ENCODE measurements around the gene BTBD2. TPM values are rescaled to one million over a fixed set of nuclear protein-coding genes. Genes with fewer than 3 reads are reported as not detected.

Gene BTBD2
- total RNA-seq, 5 donors from 2014 or later (not counting 1 experiment from before 2014, with no cell fraction given) = 52.2 to 79.8 (median 73.6) TPM

GRCh38 chr19:2056837-2057192, 41.3 kb upstream of the BTBD2 start:
- Histone ChIP-seq H3K27ac (ENCODE audit: low read length) (peak overlapping the region; percentile 63), H3K4me3 (ENCODE audit: control insufficient read depth in 1 of 2, extremely low read depth in 1 of 2, low read length in 1 of 2) (peak overlapping the region in 1 of 2 donors; percentile 19), H3K4me1 (ENCODE audit: control insufficient read depth in 1 of 2, extremely low read depth in 1 of 2, insufficient read depth in 2 of 2, low read length in 2 of 2) (peaks cover 51 to 89% of the 10 kb centered on the region in 2 experiments), H3K9me3 (no peaks in the 10 kb centered on the region), H3K27me3 (replicated peaks in 1 of 2; ENCODE audit: control insufficient read depth in 2 of 2, extremely low read depth in 1 of 2, insufficient read depth in 2 of 2, low read length in 1 of 2) (no peaks in the 10 kb centered on the region), H3K36me3 (ENCODE audit: control insufficient read depth in 2 of 2, extremely low read depth in 1 of 2, insufficient read depth in 1 of 2, low read length in 1 of 2) (no peaks in the 10 kb centered on the region)
- H3K4me3 Mint-ChIP-seq = peak overlapping the region; percentile 34 to 89 (median 56)
- H3K9me3 Mint-ChIP-seq = no peaks in the 10 kb centered on the region
- H3K27me3 Mint-ChIP-seq = no peaks in the 10 kb centered on the region
- ATAC-seq (replicated peaks in 1 of 4) (no peak), DNase-seq (peak in 1 of 35 experiments; percentile 27)
- ChIA-PET CTCF (no interaction called here), POLR2A (no interaction called here)
- no peaks in the 10 kb centered on the region for H3K36me3 Mint-ChIP-seq
- H3K4me1 Mint-ChIP-seq = peaks cover 54 to 70% (median 59%) of the 10 kb centered on the region in 3 donors
- peak overlapping the region; percentile 81 to 85 for H3K27ac Mint-ChIP-seq
- 11% methylated on average over 1 of the region's 5 CpGs for WGBS (ENCODE audit: insufficient coverage)

DNA sequence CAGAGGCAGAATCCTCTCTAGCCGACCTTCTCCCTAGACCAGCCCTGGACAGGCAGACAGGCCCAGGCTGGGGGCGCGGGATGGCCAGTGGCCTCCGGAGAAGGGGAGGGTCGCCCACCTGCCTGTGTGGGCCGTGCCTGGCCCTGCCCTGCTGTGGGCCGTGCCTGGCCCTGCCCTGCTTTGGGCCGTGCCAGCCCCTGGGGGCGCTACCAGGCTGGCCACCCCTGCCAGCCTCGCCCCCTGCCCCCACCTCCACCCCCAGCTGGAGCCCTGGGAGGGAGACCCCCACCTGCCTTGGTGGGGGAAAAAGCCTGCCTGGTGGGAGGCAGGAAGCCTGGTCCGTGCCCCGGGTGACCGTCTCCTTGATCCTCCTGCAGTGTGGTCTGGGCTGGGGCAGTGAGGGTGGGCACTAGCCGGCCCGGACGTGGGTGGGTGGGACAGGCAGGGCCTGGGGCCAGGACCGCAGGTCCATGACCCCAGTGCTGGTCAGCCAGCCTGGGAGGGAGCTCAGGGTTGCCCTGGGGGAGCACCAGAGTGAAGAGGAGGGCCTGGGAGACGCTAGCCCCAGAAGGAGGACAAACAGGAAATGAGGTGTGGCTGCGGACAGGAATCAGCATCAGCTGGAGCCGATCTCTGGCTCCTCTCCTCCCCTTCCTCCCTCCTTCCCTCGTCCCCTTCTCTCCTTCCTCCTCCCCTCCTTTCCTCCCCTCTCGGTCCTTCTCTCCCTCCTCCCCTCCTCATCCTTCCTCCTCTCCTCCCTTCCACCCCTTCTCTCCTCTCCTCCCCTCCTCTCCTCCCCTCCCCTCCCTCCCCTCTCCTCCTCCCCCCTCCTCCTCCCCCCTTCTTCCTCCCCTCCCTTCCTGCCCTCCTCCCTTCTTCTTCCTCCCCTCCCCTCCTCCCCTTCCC, 40.7 kb upstream of the BTBD2 start:
- no peaks in the 10 kb centered on the region for H3K9me3 ChIP-seq
- peak overlapping the region; percentile 87 for H3K27ac ChIP-seq (ENCODE audit: low read length)
- 48% methylated on average over 17 of the region's 22 CpGs for WGBS (ENCODE audit: insufficient coverage)
- DNase-seq = peak in 1 of 35 experiments; percentile 25
- Mint-ChIP-seq H3K36me3 (no peaks in the 10 kb centered on the region), H3K4me3 (peak overlapping the region in 1 of 3 donors; percentile 89), H3K9me3 (no peaks in the 10 kb centered on the region), H3K27me3 (no peaks in the 10 kb centered on the region), H3K4me1 (peaks cover 58 to 72% (median 66%) of the 10 kb centered on the region in 3 donors), H3K27ac (peak overlapping the region; percentile 94)
- H3K4me1 ChIP-seq (ENCODE audit: control insufficient read depth in 1 of 2, extremely low read depth in 1 of 2, insufficient read depth in 2 of 2, low read length in 2 of 2) = peaks cover 53 to 91% of the 10 kb centered on the region in 2 experiments
- no peak overlapping the region for H3K4me3 ChIP-seq (ENCODE audit: control insufficient read depth in 1 of 2, extremely low read depth in 1 of 2, low read length in 1 of 2)
- no peaks in the 10 kb centered on the region for H3K36me3 ChIP-seq (ENCODE audit: control insufficient read depth in 2 of 2, extremely low read depth in 1 of 2, insufficient read depth in 1 of 2, low read length in 1 of 2)
- no peak for ATAC-seq (replicated peaks in 1 of 4)
- POLR2A ChIA-PET = no interaction called here
- no peaks in the 10 kb centered on the region for H3K27me3 ChIP-seq (replicated peaks in 1 of 2; ENCODE audit: control insufficient read depth in 2 of 2, extremely low read depth in 1 of 2, insufficient read depth in 2 of 2, low read length in 1 of 2)
- CTCF ChIA-PET = no interaction called here

- POLR2A ChIA-PET = no interaction called here
- peak overlapping the region; percentile 94 for H3K27ac Mint-ChIP-seq
- H3K36me3 Mint-ChIP-seq = no peaks in the 10 kb centered on the region
- 81% methylated on average over 8 of the region's 8 CpGs for WGBS (ENCODE audit: insufficient coverage)
- peak overlapping the region in 2 of 3 donors; percentile 17 to 50 for H3K4me3 Mint-ChIP-seq
- Histone ChIP-seq H3K4me3 (ENCODE audit: control insufficient read depth in 1 of 2, extremely low read depth in 1 of 2, low read length in 1 of 2) (no peak overlapping the region), H3K4me1 (ENCODE audit: control insufficient read depth in 1 of 2, extremely low read depth in 1 of 2, insufficient read depth in 2 of 2, low read length in 2 of 2) (peaks cover 46 to 82% of the 10 kb centered on the region in 2 experiments), H3K9me3 (no peaks in the 10 kb centered on the region), H3K27me3 (replicated peaks in 1 of 2; ENCODE audit: control insufficient read depth in 2 of 2, extremely low read depth in 1 of 2, insufficient read depth in 2 of 2, low read length in 1 of 2) (no peaks in the 10 kb centered on the region), H3K27ac (ENCODE audit: low read length) (no peak overlapping the region), H3K36me3 (ENCODE audit: control insufficient read depth in 2 of 2, extremely low read depth in 1 of 2, insufficient read depth in 1 of 2, low read length in 1 of 2) (no peaks in the 10 kb centered on the region)
- DNase-seq (no peak), ATAC-seq (replicated peaks in 1 of 4) (no peak)
- H3K9me3 Mint-ChIP-seq = no peaks in the 10 kb centered on the region
- no peaks in the 10 kb centered on the region for H3K27me3 Mint-ChIP-seq
- CTCF ChIA-PET = interaction anchor here in 1 of 2 donors (0.7 kb wide), 1 partner anchor 21 kb away, joined by 3 read pairs; no protein-coding TSS in a partner anchor
- peaks cover 50 to 65% (median 60%) of the 10 kb centered on the region in 3 donors for H3K4me1 Mint-ChIP-seq
Observed at GRCh38 chr19:2054763-2055162, 39.2 kb upstream of the BTBD2 start.

- Histone ChIP-seq H3K27ac (ENCODE audit: low read length) (no peak overlapping the region), H3K27me3 (replicated peaks in 1 of 2; ENCODE audit: control insufficient read depth in 2 of 2, extremely low read depth in 1 of 2, insufficient read depth in 2 of 2, low read length in 1 of 2) (no peaks in the 10 kb centered on the region), H3K9me3 (no peaks in the 10 kb centered on the region), H3K4me3 (ENCODE audit: control insufficient read depth in 1 of 2, extremely low read depth in 1 of 2, low read length in 1 of 2) (no peak overlapping the region), H3K4me1 (ENCODE audit: control insufficient read depth in 1 of 2, extremely low read depth in 1 of 2, insufficient read depth in 2 of 2, low read length in 2 of 2) (peaks cover 48 to 82% of the 10 kb centered on the region in 2 experiments), H3K36me3 (ENCODE audit: control insufficient read depth in 2 of 2, extremely low read depth in 1 of 2, insufficient read depth in 1 of 2, low read length in 1 of 2) (peaks cover 0 to 7% of the 10 kb centered on the region in 2 donors)
- H3K27me3 Mint-ChIP-seq = no peaks in the 10 kb centered on the region
- DNase-seq (no peak), ATAC-seq (replicated peaks in 1 of 4) (no peak)
- H3K27ac Mint-ChIP-seq = peak overlapping the region; percentile 92 to 95
- H3K4me1 Mint-ChIP-seq = peaks cover 52 to 69% (median 62%) of the 10 kb centered on the region in 3 donors
- WGBS (ENCODE audit: insufficient coverage) = 90% methylated on average over 18 of the region's 24 CpGs
- CTCF ChIA-PET = interaction anchor here in 1 of 2 donors (0.7 to 0.9 kb wide), 2 partner anchors 20 to 41 kb away, joined by 3 to 7 read pairs; no protein-coding TSS in a partner anchor
- no peaks in the 10 kb centered on the region for H3K36me3 Mint-ChIP-seq
- POLR2A ChIA-PET = no interaction called here
- H3K9me3 Mint-ChIP-seq = no peaks in the 10 kb centered on the region
- no peak overlapping the region for H3K4me3 Mint-ChIP-seq
Observed at GRCh38 chr19:2053601-2054389, 38.3 kb upstream of the BTBD2 start.

DNA sequence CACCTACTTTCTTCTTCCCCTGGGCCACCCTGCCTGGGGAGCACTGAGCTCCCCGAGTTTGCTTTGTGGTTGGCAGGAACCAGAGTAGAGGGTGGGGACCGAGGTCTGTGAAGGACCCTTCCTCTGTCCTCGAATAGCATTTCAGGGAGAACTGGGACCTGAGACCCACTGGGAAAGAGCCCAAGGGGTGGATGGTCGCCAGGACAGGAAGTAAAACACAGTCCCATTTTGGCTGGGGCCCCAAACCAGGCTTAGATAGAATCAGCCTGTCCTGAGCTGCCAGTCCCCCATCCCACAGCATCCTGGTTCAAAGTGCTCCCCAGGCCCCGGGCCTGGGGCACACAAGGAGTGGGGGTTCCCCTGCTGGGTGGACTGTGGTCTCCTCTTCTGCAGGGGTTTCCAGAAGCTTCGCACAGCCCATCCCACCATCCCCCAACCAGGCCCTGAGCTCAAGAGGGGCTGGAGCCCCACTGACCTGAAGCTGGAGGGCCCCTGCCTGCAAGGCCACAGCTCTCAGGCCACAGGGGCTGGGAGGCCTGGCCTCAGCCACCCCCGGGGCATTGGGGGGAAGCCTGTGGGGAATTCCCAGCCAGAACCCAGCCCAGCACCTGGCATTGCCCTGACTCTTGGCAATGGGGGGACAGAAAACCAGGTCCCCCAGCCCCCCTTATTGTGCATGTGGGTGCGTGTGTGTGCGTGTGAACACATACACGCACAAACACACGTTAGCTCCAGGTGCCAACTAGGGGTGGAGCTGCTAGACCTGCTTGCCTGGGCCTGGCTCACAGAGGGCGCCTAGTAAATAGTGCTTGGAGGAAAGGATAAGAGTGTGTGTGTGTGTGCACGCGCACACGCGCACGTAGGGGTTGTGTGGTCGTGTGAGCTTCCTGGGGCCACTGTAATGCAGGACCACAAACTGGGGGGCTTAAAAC, 36.5 kb upstream of the BTBD2 start:
- CTCF ChIA-PET = interaction anchor here (0.6 to 1.7 kb wide), 4 partner anchors 10 to 45 kb away, joined by 3 to 8 read pairs (median 4); no protein-coding TSS in a partner anchor
- H3K27ac Mint-ChIP-seq = peak overlapping the region; percentile 92 to 95
- H3K4me1 Mint-ChIP-seq = peaks cover 54 to 67% (median 63%) of the 10 kb centered on the region in 3 donors
- H3K9me3 Mint-ChIP-seq = no peaks in the 10 kb centered on the region
- Histone ChIP-seq H3K4me3 (ENCODE audit: control insufficient read depth in 1 of 2, extremely low read depth in 1 of 2, low read length in 1 of 2) (peak overlapping the region; percentile 30 to 49), H3K27me3 (replicated peaks in 1 of 2; ENCODE audit: control insufficient read depth in 2 of 2, extremely low read depth in 1 of 2, insufficient read depth in 2 of 2, low read length in 1 of 2) (no peaks in the 10 kb centered on the region), H3K4me1 (ENCODE audit: control insufficient read depth in 1 of 2, extremely low read depth in 1 of 2, insufficient read depth in 2 of 2, low read length in 2 of 2) (peaks cover 44 to 82% of the 10 kb centered on the region in 2 experiments), H3K9me3 (no peaks in the 10 kb centered on the region), H3K27ac (ENCODE audit: low read length) (peak overlapping the region; percentile 96), H3K36me3 (ENCODE audit: control insufficient read depth in 2 of 2, extremely low read depth in 1 of 2, insufficient read depth in 1 of 2, low read length in 1 of 2) (peaks cover 0 to 24% of the 10 kb centered on the region in 2 donors)
- H3K36me3 Mint-ChIP-seq = no peaks in the 10 kb centered on the region
- DNase-seq (peak in 33 of 35 experiments; percentile 33 to 84 (median 57)), ATAC-seq (replicated peaks in 1 of 4) (peak in 3 of 4 experiments; percentile 0 to 33 (median 5))
- 18% methylated on average over 12 of the region's 18 CpGs for WGBS (ENCODE audit: insufficient coverage)
- H3K4me3 Mint-ChIP-seq = peak overlapping the region; percentile 68 to 79 (median 75)
- no peaks in the 10 kb centered on the region for H3K27me3 Mint-ChIP-seq
- POLR2A ChIA-PET = interaction anchor here (0.6 kb wide), 3 partner anchors 10 to 33 kb away, joined by 3 to 4 read pairs (median 4); no protein-coding TSS in a partner anchor

Data from T-cell (primary cell).